ENCODE results near the gene DOK3.

GRCh38 chr5:177524941-177525655 is 15.5 kb upstream of the DOK3 start:
- TF ChIP-seq CTCF (conservative IDR thresholded peaks at IDR 0.05) (no peak; the same call in 1 of the 2 replicates), ZFX (IDR thresholded peaks at IDR 0.05) (no peak)
